ENCODE data around the gene IRF8.
"Not testable (repeated sequence)": the region's sequence is repeated elsewhere in the genome, so short reads cannot be mapped to it uniquely, and the experiment has no call there.

Gene IRF8

GRCh38 chr16:85860413-85861094 is 38.4 kb upstream of the IRF8 start:
- peaks cover 65% of the 10 kb centered on the region for H3K4me1 Mint-ChIP-seq (ENCODE audit: low read depth)
- H3K27ac Mint-ChIP-seq: peak overlapping the region; percentile 43
- H3K9me3 Mint-ChIP-seq: no peaks in the 10 kb centered on the region

GRCh38 chr16:85861095-85861825 is 37.7 kb upstream of the IRF8 start:
- H3K4me3 Mint-ChIP-seq: no peak overlapping the region
- peaks cover 58% of the 10 kb centered on the region for H3K4me1 Mint-ChIP-seq (ENCODE audit: low read depth)
- H3K9me3 Mint-ChIP-seq: no peaks in the 10 kb centered on the region
- intact Hi-C loops (cut with micrococcal nuclease): no loop called here
- no peaks in the 10 kb centered on the region for H3K36me3 Mint-ChIP-seq (ENCODE audit: low read depth)
- peaks cover 12% of the 10 kb centered on the region for H3K27me3 Mint-ChIP-seq
- H3K27ac Mint-ChIP-seq: peak overlapping the region; percentile 43

More at GRCh38 chr16:85860413-85861094, 38.4 kb upstream of the IRF8 start:
- Mint-ChIP-seq H3K27me3 (peaks cover 12% of the 10 kb centered on the region), H3K36me3 (ENCODE audit: low read depth) (peaks cover 4% of the 10 kb centered on the region), H3K4me3 (no peak overlapping the region)
- intact Hi-C loops (cut with micrococcal nuclease): no loop called here

GRCh38 chr16:85862476-85863383 is 36.2 kb upstream of the IRF8 start:
- intact Hi-C loops (cut with micrococcal nuclease): no loop called here
- Mint-ChIP-seq H3K27ac (peak overlapping the region; percentile 43), H3K4me3 (no peak overlapping the region), H3K4me1 (ENCODE audit: low read depth) (peaks cover 57% of the 10 kb centered on the region), H3K9me3 (no peaks in the 10 kb centered on the region), H3K36me3 (ENCODE audit: low read depth) (no peaks in the 10 kb centered on the region), H3K27me3 (peaks cover 15% of the 10 kb centered on the region)

- H3K4me3 Mint-ChIP-seq: no peak overlapping the region
- H3K27ac Mint-ChIP-seq: no peak overlapping the region
- intact Hi-C loops (cut with micrococcal nuclease): no loop called here
- peaks cover 60% of the 10 kb centered on the region for H3K4me1 Mint-ChIP-seq (ENCODE audit: low read depth)
- H3K27me3 Mint-ChIP-seq: peaks cover 18% of the 10 kb centered on the region
- H3K36me3 Mint-ChIP-seq (ENCODE audit: low read depth): no peaks in the 10 kb centered on the region
- no peaks in the 10 kb centered on the region for H3K9me3 Mint-ChIP-seq
These were observed 35.6 kb upstream of the IRF8 start for GRCh38 chr16:85863384-85863774.

GRCh38 chr16:85864965-85865364 is 34.0 kb upstream of the IRF8 start:
- Mint-ChIP-seq H3K4me1 (ENCODE audit: low read depth) (peaks cover 55% of the 10 kb centered on the region), H3K9me3 (no peaks in the 10 kb centered on the region), H3K4me3 (no peak overlapping the region)

GRCh38 chr16:85867189-85867588 is 31.8 kb upstream of the IRF8 start:
- H3K9me3 Mint-ChIP-seq: no peaks in the 10 kb centered on the region
- H3K27me3 Mint-ChIP-seq: peaks cover 14% of the 10 kb centered on the region
- intact Hi-C loops (cut with micrococcal nuclease): no loop called here
- peaks cover 54% of the 10 kb centered on the region for H3K4me1 Mint-ChIP-seq (ENCODE audit: low read depth)
- no peak overlapping the region for H3K27ac Mint-ChIP-seq
- H3K4me3 Mint-ChIP-seq: no peak overlapping the region
- no peaks in the 10 kb centered on the region for H3K36me3 Mint-ChIP-seq (ENCODE audit: low read depth)

More at GRCh38 chr16:85864965-85865364, 34.0 kb upstream of the IRF8 start:
- Mint-ChIP-seq H3K27ac (no peak overlapping the region), H3K36me3 (ENCODE audit: low read depth) (no peaks in the 10 kb centered on the region), H3K27me3 (peaks cover 16% of the 10 kb centered on the region)
- intact Hi-C loops (cut with micrococcal nuclease): no loop called here

GRCh38 chr16:85868495-85868894 is 30.5 kb upstream of the IRF8 start:
- H3K9me3 Mint-ChIP-seq: no peaks in the 10 kb centered on the region
- H3K4me1 Mint-ChIP-seq (ENCODE audit: low read depth): peaks cover 59% of the 10 kb centered on the region
- peak overlapping the region; percentile 34 for H3K27ac Mint-ChIP-seq
- intact Hi-C loops (cut with micrococcal nuclease): no loop called here
- H3K27me3 Mint-ChIP-seq: peaks cover 13% of the 10 kb centered on the region
- H3K4me3 Mint-ChIP-seq: no peak overlapping the region
- H3K36me3 Mint-ChIP-seq (ENCODE audit: low read depth): no peaks in the 10 kb centered on the region

- H3K4me1 Mint-ChIP-seq (ENCODE audit: low read depth): peaks cover 66% of the 10 kb centered on the region
- H3K9me3 Mint-ChIP-seq: no peaks in the 10 kb centered on the region
- H3K27ac Mint-ChIP-seq: no peak overlapping the region
- no peaks in the 10 kb centered on the region for H3K36me3 Mint-ChIP-seq (ENCODE audit: low read depth)
- H3K4me3 Mint-ChIP-seq: no peak overlapping the region
- peaks cover 13% of the 10 kb centered on the region for H3K27me3 Mint-ChIP-seq
- intact Hi-C loops (cut with micrococcal nuclease): no loop called here
These were observed 29.8 kb upstream of the IRF8 start for GRCh38 chr16:85869206-85869605.

GRCh38 chr16:85869785-85870558 is 29.0 kb upstream of the IRF8 start:
- H3K4me3 Mint-ChIP-seq: peak overlapping the region; percentile 64
- H3K4me1 Mint-ChIP-seq (ENCODE audit: low read depth): peaks cover 72% of the 10 kb centered on the region
- intact Hi-C loops (cut with micrococcal nuclease): loop anchor here (5.0 kb wide), 1 partner anchor 48 kb away; no protein-coding TSS in a partner anchor
- H3K9me3 Mint-ChIP-seq: no peaks in the 10 kb centered on the region
- peak overlapping the region; percentile 98 for H3K27ac Mint-ChIP-seq
- H3K36me3 Mint-ChIP-seq (ENCODE audit: low read depth): no peaks in the 10 kb centered on the region
- peaks cover 13% of the 10 kb centered on the region for H3K27me3 Mint-ChIP-seq

- Mint-ChIP-seq H3K36me3 (ENCODE audit: low read depth) (no peaks in the 10 kb centered on the region), H3K27me3 (peaks cover 13% of the 10 kb centered on the region), H3K4me1 (ENCODE audit: low read depth) (peaks cover 80% of the 10 kb centered on the region), H3K4me3 (no peak overlapping the region), H3K9me3 (no peaks in the 10 kb centered on the region), H3K27ac (peak overlapping the region; percentile 98)
- intact Hi-C loops (cut with micrococcal nuclease): loop anchor here (5.0 kb wide), 1 partner anchor 49 kb away; no protein-coding TSS in a partner anchor
These were observed 27.2 kb upstream of the IRF8 start for GRCh38 chr16:85871756-85872155.

- Mint-ChIP-seq H3K36me3 (ENCODE audit: low read depth) (no peaks in the 10 kb centered on the region), H3K4me3 (peak overlapping the region; percentile 30), H3K27ac (peak overlapping the region; percentile 98)
These were observed 26.2 kb upstream of the IRF8 start for GRCh38 chr16:85872734-85873133.

GRCh38 chr16:85873153-85873552 is 25.8 kb upstream of the IRF8 start:
- peak overlapping the region; percentile 98 for H3K27ac Mint-ChIP-seq
- H3K9me3 Mint-ChIP-seq: no peaks in the 10 kb centered on the region
- peaks cover 5% of the 10 kb centered on the region for H3K27me3 Mint-ChIP-seq
- no peaks in the 10 kb centered on the region for H3K36me3 Mint-ChIP-seq (ENCODE audit: low read depth)
- H3K4me3 Mint-ChIP-seq: peak overlapping the region; percentile 30
- intact Hi-C loops (cut with micrococcal nuclease): loop anchor here (5.0 kb wide), 1 partner anchor 51 kb away; no protein-coding TSS in a partner anchor
- H3K4me1 Mint-ChIP-seq (ENCODE audit: low read depth): peaks cover 66% of the 10 kb centered on the region

More at GRCh38 chr16:85872734-85873133, 26.2 kb upstream of the IRF8 start:
- Mint-ChIP-seq H3K9me3 (no peaks in the 10 kb centered on the region), H3K27me3 (peaks cover 9% of the 10 kb centered on the region), H3K4me1 (ENCODE audit: low read depth) (peaks cover 70% of the 10 kb centered on the region)
- intact Hi-C loops (cut with micrococcal nuclease): loop anchor here (5.0 kb wide), 1 partner anchor 50 kb away; no protein-coding TSS in a partner anchor

GRCh38 chr16:85874031-85874430 is 24.9 kb upstream of the IRF8 start:
- not testable (repeated sequence) for H3K9me3 Mint-ChIP-seq; H3K27me3 Mint-ChIP-seq; H3K36me3 Mint-ChIP-seq (ENCODE audit: low read depth); H3K4me3 Mint-ChIP-seq
- Mint-ChIP-seq H3K4me1 (ENCODE audit: low read depth) (peaks cover 62% of the 10 kb centered on the region), H3K27ac (peak overlapping the region; percentile 98)
- intact Hi-C loops (cut with micrococcal nuclease): loop anchor here (5.0 kb wide), 1 partner anchor 52 kb away; no protein-coding TSS in a partner anchor

Data from dendritic cell treated with granulocyte-macrophage colony-stimulating factor and Interleukin-4, amounts not matched to agents 40 ng/mL and 50 ng/mL, for 4 days (primary cell).